Loucy (cell line): ENCODE results near the gene TRERF1.

Experiments used
- H2AFZ ChIP-seq: fragments of 200-600 bp; sonication (generic); 2 replicates; pipeline ENCODE4 v1.6.0; 2016; ENCODE audit warnings: antibody characterized with exemption, mild to moderate bottlenecking, low read length, moderate library complexity
- H3F3A ChIP-seq: fragments of 200-600 bp; 2 replicates; pipeline ENCODE4 v1.6.0; 2016; ENCODE audit warnings: antibody characterized with exemption, low read depth, mild to moderate bottlenecking
- H3K27me3 ChIP-seq: fragments of 200-600 bp; sonication (generic); 2 replicates; pipeline ENCODE4 v1.6.1; 2014; ENCODE audit warnings: low read length, mild to moderate bottlenecking; ENCODE audit not compliant: insufficient read depth, poor library complexity, severe bottlenecking
- H3K36me3 ChIP-seq: fragments of 200-600 bp; sonication (generic); 2 replicates; pipeline ENCODE4 v1.6.1; 2016; ENCODE audit warnings: low read length; ENCODE audit not compliant: insufficient read depth
- H3K4me1 ChIP-seq: fragments of 200-600 bp; sonication (generic); 2 replicates; pipeline ENCODE4 v1.5.1; 2014; ENCODE audit warnings: low read length, mild to moderate bottlenecking; ENCODE audit not compliant: insufficient read depth, poor library complexity, severe bottlenecking
- H3K4me2 ChIP-seq: fragments of 200-600 bp; sonication (generic); 2 replicates; pipeline ENCODE4 v1.6.0; 2014; ENCODE audit warnings: antibody characterized with exemption, low read length, low read depth, mild to moderate bottlenecking; ENCODE audit not compliant: poor library complexity, severe bottlenecking
- H3K4me3 ChIP-seq: fragments of 200-600 bp; sonication (generic); 2 replicates; pipeline ENCODE4 v1.5.1; 2014; ENCODE audit warnings: low read length, mild to moderate bottlenecking, mixed read lengths; ENCODE audit not compliant: poor library complexity, severe bottlenecking
- H3K79me2 ChIP-seq: fragments of 200-600 bp; sonication (generic); 2 replicates; pipeline ENCODE4 v1.6.1; 2014; ENCODE audit warnings: low read length; ENCODE audit not compliant: insufficient read depth
- H3K9ac ChIP-seq: fragments of 200-600 bp; sonication (generic); 2 replicates; pipeline ENCODE4 v1.6.0; 2014; ENCODE audit warnings: mild to moderate bottlenecking, low read depth, low read length, moderate library complexity; ENCODE audit not compliant: poor library complexity, severe bottlenecking
- H3K9me2 ChIP-seq: fragments of 200-600 bp; sonication (generic); replicated peaks from 2 replicates; pipeline ENCODE4 v1.6.1; 2016; ENCODE audit warnings: low read depth, low read length, mixed read lengths
- H3K9me3 ChIP-seq: fragments of 200-600 bp; sonication (generic); 2 replicates; pipeline ENCODE4 v1.6.1; 2014; ENCODE audit warnings: mild to moderate bottlenecking, antibody characterized with exemption, low read length, low read depth; ENCODE audit not compliant: insufficient read depth
- H4K20me1 ChIP-seq: fragments of 200-600 bp; sonication (generic); 2 replicates; pipeline ENCODE4 v1.6.0; 2014; ENCODE audit warnings: antibody characterized with exemption, low read length, mild to moderate bottlenecking; ENCODE audit not compliant: insufficient read depth, poor library complexity, severe bottlenecking
- CTCF ChIP-seq: fragments of 200-600 bp; sonication (generic); conservative IDR thresholded peaks from 2 replicates; pipeline ENCODE4 v1.5.1; 2014; ENCODE audit warnings: mild to moderate bottlenecking, antibody characterized with exemption, low read length
- EZH2phosphoT487 ChIP-seq: fragments of 200-600 bp; IDR thresholded peaks from 2 replicates; pipeline ENCODE4 v1.6.1; 2018; ENCODE audit warnings: antibody characterized with exemption, mild to moderate bottlenecking, moderate library complexity, borderline replicate concordance

Gene TRERF1

DNA sequence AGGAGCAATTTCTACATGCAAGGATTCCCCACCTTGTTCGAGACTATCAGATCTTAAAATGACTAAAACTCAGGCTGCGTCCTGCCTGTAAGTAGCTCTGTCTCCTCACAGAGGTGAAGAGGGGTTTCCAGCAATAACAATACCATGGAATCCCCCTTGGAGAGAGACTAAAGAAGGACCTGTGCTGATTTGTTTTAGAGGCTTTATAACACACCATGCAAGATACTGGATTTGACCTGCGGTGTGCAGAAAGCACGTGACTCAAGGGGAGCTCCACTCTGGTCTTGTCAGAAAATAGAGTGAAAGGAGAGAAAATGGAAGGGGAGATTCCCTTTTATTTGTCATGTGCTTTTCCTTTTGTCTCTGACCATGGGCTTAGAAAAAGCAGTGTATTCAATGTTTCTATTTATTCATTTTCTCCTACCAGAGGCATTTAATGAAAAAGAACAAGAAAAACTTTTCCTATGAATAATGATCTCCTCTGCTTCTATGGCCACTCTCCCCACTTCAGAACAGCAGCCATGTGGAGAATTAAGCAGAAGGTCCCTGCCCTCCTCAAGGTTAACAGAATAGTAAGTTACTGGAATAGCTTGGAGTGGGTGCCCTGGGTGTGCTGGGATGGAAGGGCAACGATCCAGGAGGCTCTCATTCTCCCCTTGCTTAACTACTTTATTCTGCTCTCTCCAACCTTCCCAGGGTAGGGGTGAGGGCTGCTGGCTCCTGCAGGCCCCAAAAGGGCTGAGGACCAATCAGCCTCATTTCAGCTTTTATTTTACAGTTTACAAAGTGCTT, 214.8 kb downstream of the TRERF1 start:
- H3K79me2 ChIP-seq = no peaks in the 10 kb centered on the region
- H4K20me1 ChIP-seq = no peaks in the 10 kb centered on the region
- no peaks in the 10 kb centered on the region for H3K9me2 ChIP-seq
- no peak overlapping the region for H3K4me3 ChIP-seq
- H3K27me3 ChIP-seq = no peaks in the 10 kb centered on the region
- no peak overlapping the region for H3K4me2 ChIP-seq
- H2AFZ ChIP-seq = no peak overlapping the region
- TF ChIP-seq CTCF = no peak
- TF ChIP-seq EZH2phosphoT487 = no peak
- H3K4me1 ChIP-seq = no peaks in the 10 kb centered on the region
- peaks cover 42% of the 10 kb centered on the region; the same call in 1 of the 2 replicates for H3K36me3 ChIP-seq
- no peaks in the 10 kb centered on the region for H3K9me3 ChIP-seq
- no peaks in the 10 kb centered on the region for H3F3A ChIP-seq
- H3K9ac ChIP-seq = no peak overlapping the region

DNA sequence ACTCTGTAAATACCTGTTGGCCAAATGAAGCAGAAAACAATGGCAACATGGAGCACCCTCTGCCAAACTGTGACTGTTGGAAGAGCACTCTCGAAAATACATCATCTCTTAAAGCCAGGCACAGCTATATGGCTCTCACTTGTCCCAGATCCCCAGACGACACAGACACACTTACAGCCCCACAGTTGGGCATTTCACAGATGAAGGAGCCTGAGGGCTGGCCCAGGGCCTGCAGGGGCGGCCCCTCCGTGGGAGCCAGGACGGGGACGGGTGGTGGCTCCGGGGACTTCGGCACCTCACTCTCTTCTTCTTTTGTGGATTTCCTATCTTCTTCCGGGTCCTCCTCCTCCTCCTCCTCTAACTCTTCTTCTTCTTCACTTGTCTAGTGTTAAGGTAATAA, 215.7 kb downstream of the TRERF1 start:
- no peaks in the 10 kb centered on the region for H3K27me3 ChIP-seq
- H3K9ac ChIP-seq = no peak overlapping the region
- no peaks in the 10 kb centered on the region for H3K9me3 ChIP-seq
- no peak overlapping the region for H3K4me3 ChIP-seq
- H3K9me2 ChIP-seq = no peaks in the 10 kb centered on the region
- H3K4me1 ChIP-seq = no peaks in the 10 kb centered on the region
- TF ChIP-seq EZH2phosphoT487 = no peak
- H3K4me2 ChIP-seq = no peak overlapping the region
- H2AFZ ChIP-seq = no peak overlapping the region
- no peaks in the 10 kb centered on the region for H3F3A ChIP-seq
- H3K36me3 ChIP-seq = peaks cover 46% of the 10 kb centered on the region; the same call in 1 of the 2 replicates
- H4K20me1 ChIP-seq = no peaks in the 10 kb centered on the region
- H3K79me2 ChIP-seq = no peaks in the 10 kb centered on the region

DNA sequence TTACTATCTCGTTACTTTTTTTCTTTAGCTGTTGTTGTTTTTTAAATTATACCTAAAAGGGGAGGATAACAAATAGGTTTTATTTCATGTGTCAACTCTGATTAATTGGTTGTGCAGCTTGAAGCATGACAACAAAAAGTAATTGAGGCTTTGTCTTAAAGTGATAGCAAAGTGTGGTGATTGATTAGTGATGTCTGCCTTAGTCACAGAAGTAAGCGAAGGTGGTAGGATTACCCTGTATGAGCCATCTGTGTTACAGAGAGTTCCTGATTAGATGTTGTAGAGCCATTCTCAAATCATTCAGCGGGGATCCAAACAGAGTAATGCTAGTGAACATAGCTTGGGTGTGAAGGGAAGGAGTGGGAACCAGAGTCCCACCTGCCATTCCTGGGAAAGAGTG, 219.7 kb downstream of the TRERF1 start:
- Histone ChIP-seq H3K9me2 (no peaks in the 10 kb centered on the region), H2AFZ (no peak overlapping the region), H4K20me1 (no peaks in the 10 kb centered on the region), H3K4me3 (no peak overlapping the region), H3K79me2 (no peaks in the 10 kb centered on the region), H3K36me3 (peaks cover 38% of the 10 kb centered on the region; the same call in 1 of the 2 replicates), H3K9ac (no peak overlapping the region), H3F3A (no peaks in the 10 kb centered on the region), H3K4me2 (no peak overlapping the region), H3K9me3 (no peaks in the 10 kb centered on the region), H3K4me1 (no peaks in the 10 kb centered on the region), H3K27me3 (no peaks in the 10 kb centered on the region)
- TF ChIP-seq EZH2phosphoT487 (no peak), CTCF (no peak)
